GM23248 (cell line): ENCODE data around the gene CSTF2.

Source experiments
- EZH2 ChIP-seq: fragments of 200-600 bp; sonication (generic); IDR thresholded peaks from 2 replicates; pipeline ENCODE4 v1.6.1; 2018; ENCODE audit warnings: antibody characterized with exemption, mild to moderate bottlenecking; ENCODE audit not compliant: insufficient read depth, poor library complexity, severe bottlenecking
- EZH2phosphoT487 ChIP-seq: fragments of 200-600 bp; sonication (generic); IDR thresholded peaks from 2 replicates; pipeline ENCODE4 v1.6.1; 2018; ENCODE audit warnings: antibody characterized with exemption, moderate library complexity, mild to moderate bottlenecking, low read depth; ENCODE audit not compliant: insufficient read depth

DNA sequence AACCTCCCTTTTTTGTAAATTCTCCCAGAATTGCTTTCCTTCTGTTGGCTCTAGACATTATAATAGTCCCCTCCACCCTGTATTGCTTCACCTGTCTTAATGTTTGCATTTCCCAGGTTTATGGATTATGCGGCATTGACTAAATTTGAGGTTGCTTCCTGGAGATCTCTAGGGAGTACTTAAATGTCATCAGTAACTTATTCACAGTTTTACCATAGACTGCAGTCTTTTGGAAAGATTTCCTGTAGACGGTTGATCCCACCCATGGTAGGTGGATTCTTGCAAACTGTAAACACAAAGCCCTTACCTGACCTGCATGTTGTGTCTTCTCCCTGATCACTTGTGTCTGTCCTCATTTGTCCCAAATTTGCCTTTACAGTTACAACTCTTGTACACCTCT is 60.2 kb downstream of the CSTF2 start:
- no peak for TF ChIP-seq EZH2
- no peak for TF ChIP-seq EZH2phosphoT487
